DMS53 (cell line): ENCODE results near the gene LCMT2.

ENCODE experiments used
- DNase-seq: peaks from one replicate; lab custom pipeline; 2025; lab: John Stamatoyannopoulos, UW

LCMT2 gene

GRCh38 chr15:43275740-43276562 is 54.4 kb downstream of the LCMT2 start:
- no peak for DNase-seq

- DNase-seq = no peak
These were observed 56.2 kb downstream of the LCMT2 start for GRCh38 chr15:43274136-43274535.
